Endothelial cell of umbilical vein (primary cell): ENCODE measurements around the gene GGT6. TPM values are rescaled to one million over a fixed set of nuclear protein-coding genes. Genes with fewer than 3 reads are reported as not detected.

Source experiments
- BruUV-seq: library from RNA; stranded (reverse); fragments of 400-500 nt; replicated peaks from 2 replicates; lab custom pipeline; 2021; lab: Mats Ljungman, UMichigan
- CTCF ChIA-PET: fragments of 300-600, 350-600 bp; sonication (Branson Sonifier 250); formaldehyde crosslinking; loops from one replicate; lab custom pipeline; 2021; ENCODE audit warnings: antibody characterized with exemption, inconsistent platforms; lab: Charles Lee
- POLR2A ChIA-PET: fragments of 300-600, 350-600 bp; sonication (Branson Sonifier 250); formaldehyde crosslinking; loops from one replicate; lab custom pipeline; 2021; ENCODE audit warnings: antibody characterized with exemption, inconsistent platforms; lab: Charles Lee
- DNase-seq: peaks from one replicate; pipeline ENCODE4 v3.0.0-alpha.2; 2011; ENCODE audit warnings: low read depth, low spot score
- FAIRE-seq: peaks from 2 replicates; lab custom pipeline; 2011; peaks lifted over from hg19 to GRCh38; lab: Jason Lieb, UNC
- H2AFZ ChIP-seq: 2 replicates; pipeline ENCODE4 v1.6.0; 2012; ENCODE audit warnings: low read depth, low read length, control low read depth, inconsistent platforms
- H3K27ac ChIP-seq: 2 replicates; pipeline ENCODE4 v1.5.1; 2011; ENCODE audit warnings: low read depth, mild to moderate bottlenecking, control low read depth, low read length, moderate library complexity; ENCODE audit not compliant: insufficient read depth
- H3K27me3 ChIP-seq, 2 experiments: 2 replicates each; pipeline versions ENCODE4 v1.6.0 to v1.6.1; 2011; ENCODE audit warnings: low read length in 2 of 2, mixed read lengths in 1 of 2; ENCODE audit not compliant: control insufficient read depth in 2 of 2, insufficient read depth in 2 of 2
- H3K36me3 ChIP-seq, 2 experiments: 2 replicates in 1 of 2; 3 replicates in 1 of 2; pipeline ENCODE4 v1.5.1; 2011; ENCODE audit warnings: low read length in 2 of 2, mild to moderate bottlenecking in 1 of 2, moderate library complexity in 1 of 2; ENCODE audit not compliant: control insufficient read depth in 2 of 2, insufficient read depth in 2 of 2; ENCODE audit errors: extremely low read depth in 1 of 2
- H3K4me1 ChIP-seq: 3 replicates; pipeline ENCODE4 v1.5.1; 2011; ENCODE audit warnings: mild to moderate bottlenecking, low read length; ENCODE audit not compliant: control insufficient read depth, insufficient read depth; ENCODE audit errors: extremely low read depth
- H3K4me2 ChIP-seq: 2 replicates; pipeline ENCODE4 v1.6.1; 2011; ENCODE audit warnings: low read length, control low read depth, mixed read lengths; ENCODE audit not compliant: insufficient read depth
- H3K4me3 ChIP-seq, 3 experiments: fragments of 200-600 bp in 1 of 3; sonication (generic), shearing (Covaris generic) in 1 of 3; replicated peaks in 1 of 3; 2 replicates each; pipeline ENCODE4 v1.5.1; 2011 to 2016; ENCODE audit warnings: control low read depth in 3 of 3, low read length in 3 of 3, mild to moderate bottlenecking in 2 of 3, inconsistent platforms in 1 of 3, low read depth in 1 of 3, moderate library complexity in 1 of 3; ENCODE audit not compliant: insufficient read depth in 1 of 3
- H3K79me2 ChIP-seq: 2 replicates; pipeline ENCODE4 v1.6.0; 2012; ENCODE audit warnings: low read length, inconsistent platforms; ENCODE audit not compliant: control insufficient read depth, insufficient read depth
- H3K9ac ChIP-seq: replicated peaks from 2 replicates; pipeline ENCODE3; 2011; ENCODE audit warnings: low read length, control low read depth; ENCODE audit not compliant: insufficient read depth; ENCODE audit errors: extremely low read depth
- H3K9me1 ChIP-seq: replicated peaks from 3 replicates; pipeline ENCODE4 v1.6.0; 2011; ENCODE audit warnings: mild to moderate bottlenecking, low read length; ENCODE audit not compliant: control insufficient read depth, insufficient read depth; ENCODE audit errors: extremely low read depth
- H3K9me3 ChIP-seq: replicated peaks from 2 replicates; pipeline ENCODE4 v1.5.1; 2012; ENCODE audit warnings: low read length, inconsistent platforms; ENCODE audit not compliant: control insufficient read depth, insufficient read depth
- H4K20me1 ChIP-seq: replicated peaks from 2 replicates; pipeline ENCODE3; 2011; ENCODE audit warnings: mild to moderate bottlenecking, low read length; ENCODE audit not compliant: control insufficient read depth, insufficient read depth; ENCODE audit errors: extremely low read depth
- EZH2 ChIP-seq: IDR thresholded peaks from 2 replicates; pipeline ENCODE4 v1.6.1; 2012; ENCODE audit warnings: borderline replicate concordance, low read depth, mild to moderate bottlenecking, moderate library complexity, low read length, inconsistent platforms; ENCODE audit not compliant: severe bottlenecking
- FOS ChIP-seq: IDR thresholded peaks from 2 replicates; pipeline ENCODE4 v1.6.1; 2011; ENCODE audit warnings: mild to moderate bottlenecking, low read length, moderate library complexity, borderline replicate concordance; ENCODE audit not compliant: insufficient read depth
- GATA2 ChIP-seq: IDR thresholded peaks from 2 replicates; pipeline ENCODE4 v1.7.0; 2011; ENCODE audit warnings: low read depth, mild to moderate bottlenecking, moderate library complexity, mixed read lengths, low read length; ENCODE audit not compliant: insufficient read length, insufficient read depth
- JUN ChIP-seq: IDR thresholded peaks from 2 replicates; pipeline ENCODE4 v1.6.1; 2011; ENCODE audit warnings: borderline replicate concordance, low read depth; ENCODE audit not compliant: insufficient read length, insufficient read depth
- MYC ChIP-seq: IDR thresholded peaks from one replicate; pipeline ENCODE4 v1.6.1; 2011; ENCODE audit warnings: mild to moderate bottlenecking, low read depth, low read length
- POLR2A ChIP-seq: IDR thresholded peaks from 2 replicates; pipeline ENCODE4 v1.6.1; 2012; ENCODE audit warnings: low read depth, mild to moderate bottlenecking, control low read depth, low read length
- POLR2AphosphoS5 ChIP-seq: IDR thresholded peaks from 2 replicates; pipeline ENCODE4 v1.6.1; 2012; ENCODE audit warnings: low read depth, mild to moderate bottlenecking, control low read depth, low read length, moderate library complexity; ENCODE audit not compliant: insufficient read depth
- dilution Hi-C: fragments of 300-500 bp; cut with MboI; formaldehyde crosslinking; loops from one replicate; pipeline ENCODE4 v1.15.0; 2019; ENCODE audit warnings: low sequenced_read_pairs; ENCODE audit not compliant: extremely low pct_ligation_motif_present
- intact Hi-C: fragments of 100-400 bp; cut with micrococcal nuclease; formaldehyde crosslinking; loops from one replicate; pipeline ENCODE4 v1.10.0; 2022
- polyA plus RNA-seq, 4 experiments: library from polyadenylated mRNA; depleted of rRNA in 3 of 4; stranded (reverse) in 3 of 4; unstranded in 1 of 4; fragments of >200 nt; gene quantifications; 2 replicates each; pipeline versions ENCODE4 v1.2.1 to v1.2.3, GENCODE V29; 2011 to 2012; ENCODE audit warnings: missing spikeins in 1 of 4
- total RNA-seq: library from RNA; stranded (reverse); gene quantifications from 2 replicates; pipeline ENCODE4 v1.2.3, GENCODE V29; 2021
- TF ChIP-seq, protein P1 (sequence below): IDR thresholded peaks from 2 replicates; pipeline ENCODE4 v1.6.1; 2011; ENCODE audit not compliant: insufficient read depth, insufficient read length
- TF ChIP-seq, protein P2 (sequence below), 2 donors: IDR thresholded peaks; 1 replicate in 1 of 2; 2 replicates in 1 of 2; pipeline ENCODE4 v1.5.1; 2011; ENCODE audit warnings: low read length in 2 of 2, mild to moderate bottlenecking in 2 of 2, moderate library complexity in 2 of 2, control low read depth in 1 of 2, inconsistent platforms in 1 of 2, low read depth in 1 of 2; ENCODE audit not compliant: insufficient read depth in 1 of 2; ENCODE audit errors: extremely low read depth in 1 of 2

GGT6 gene
- total and polyA plus RNA-seq, 2 donors (not counting 3 experiments of a cell fraction or from before 2014, with no cell fraction given), result not detected

DNA sequence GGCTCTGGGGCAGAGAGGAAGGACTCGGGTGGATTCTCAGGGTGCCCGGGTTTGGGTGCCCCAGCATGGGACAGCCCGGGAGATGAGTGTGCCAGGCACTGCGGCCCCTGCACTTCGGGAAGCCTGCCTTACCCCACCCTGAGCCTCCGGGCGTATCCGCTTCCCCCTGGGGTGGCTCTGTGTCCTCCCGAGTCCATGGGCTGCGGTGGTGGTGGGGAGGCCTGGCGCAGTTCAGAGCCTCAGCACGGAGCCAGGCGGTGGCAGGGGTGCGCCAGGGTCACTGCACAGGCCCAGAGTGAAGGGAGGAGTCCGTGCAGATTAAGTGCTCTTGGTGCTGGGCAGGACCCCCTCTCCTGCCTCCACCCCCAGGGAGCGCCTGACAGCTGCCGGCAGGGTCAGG is 25.9 kb downstream of the GGT6 start:
- H3K79me2 ChIP-seq, result no peaks in the 10 kb centered on the region
- H3K4me1 ChIP-seq, result peaks cover 80% of the 10 kb centered on the region
- H2AFZ ChIP-seq, result no peak overlapping the region
- TF ChIP-seq, protein P1, sequence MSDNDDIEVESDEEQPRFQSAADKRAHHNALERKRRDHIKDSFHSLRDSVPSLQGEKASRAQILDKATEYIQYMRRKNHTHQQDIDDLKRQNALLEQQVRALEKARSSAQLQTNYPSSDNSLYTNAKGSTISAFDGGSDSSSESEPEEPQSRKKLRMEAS, result no peak
- TF ChIP-seq EZH2 (no peak), POLR2AphosphoS5 (no peak), POLR2A (no peak), JUN (no peak), FOS (no peak), GATA2 (no peak), MYC (no peak)
- TF ChIP-seq, protein P2, sequence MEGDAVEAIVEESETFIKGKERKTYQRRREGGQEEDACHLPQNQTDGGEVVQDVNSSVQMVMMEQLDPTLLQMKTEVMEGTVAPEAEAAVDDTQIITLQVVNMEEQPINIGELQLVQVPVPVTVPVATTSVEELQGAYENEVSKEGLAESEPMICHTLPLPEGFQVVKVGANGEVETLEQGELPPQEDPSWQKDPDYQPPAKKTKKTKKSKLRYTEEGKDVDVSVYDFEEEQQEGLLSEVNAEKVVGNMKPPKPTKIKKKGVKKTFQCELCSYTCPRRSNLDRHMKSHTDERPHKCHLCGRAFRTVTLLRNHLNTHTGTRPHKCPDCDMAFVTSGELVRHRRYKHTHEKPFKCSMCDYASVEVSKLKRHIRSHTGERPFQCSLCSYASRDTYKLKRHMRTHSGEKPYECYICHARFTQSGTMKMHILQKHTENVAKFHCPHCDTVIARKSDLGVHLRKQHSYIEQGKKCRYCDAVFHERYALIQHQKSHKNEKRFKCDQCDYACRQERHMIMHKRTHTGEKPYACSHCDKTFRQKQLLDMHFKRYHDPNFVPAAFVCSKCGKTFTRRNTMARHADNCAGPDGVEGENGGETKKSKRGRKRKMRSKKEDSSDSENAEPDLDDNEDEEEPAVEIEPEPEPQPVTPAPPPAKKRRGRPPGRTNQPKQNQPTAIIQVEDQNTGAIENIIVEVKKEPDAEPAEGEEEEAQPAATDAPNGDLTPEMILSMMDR (IDR thresholded peaks at IDR 0.05; ENCODE audit: extremely low read depth in 1 of 2, insufficient read depth in 1 of 2, low read depth in 1 of 2, low read length in 2 of 2), result no peak
- H3K36me3 ChIP-seq, result peaks cover 0 to 30% of the 10 kb centered on the region in 2 experiments
- no peaks in the 10 kb centered on the region for H3K9me3 ChIP-seq
- no peaks in the 10 kb centered on the region for H3K9me1 ChIP-seq
- no TSS peak for BruUV-seq
- dilution Hi-C loops, result no loop called here
- ChIA-PET CTCF (interaction anchor here (1.8 kb wide), 1 partner anchor 114 kb away, joined by 7 read pairs; no protein-coding TSS in a partner anchor), POLR2A (no interaction called here)
- intact Hi-C loops, result no loop called here
- DNase-seq (no peak), FAIRE-seq (no peak)
- no peak overlapping the region for H3K4me2 ChIP-seq
- H3K27me3 ChIP-seq, result no peaks in the 10 kb centered on the region
- H3K27ac ChIP-seq, result peak overlapping the region; percentile 39
- no peak overlapping the region for H3K4me3 ChIP-seq
- H4K20me1 ChIP-seq, result no peaks in the 10 kb centered on the region
- H3K9ac ChIP-seq, result peak overlapping the region; percentile 1
